AG20443 (cell line): ENCODE measurements around the gene SLC44A5.
"Not testable (repeated sequence)": the region's sequence is repeated elsewhere in the genome, so short reads cannot be mapped to it uniquely, and the experiment has no call there.

ENCODE experiments used
- DNase-seq: peaks from one replicate; pipeline ENCODE4 v3.0.0; 2012; ENCODE audit warnings: low spot score, mixed read lengths

Gene SLC44A5

GRCh38 chr1:75273110-75273509 lies 337.8 kb downstream of the SLC44A5 start:
- DNase-seq = no peak

GRCh38 chr1:75265792-75266191 lies 345.1 kb downstream of the SLC44A5 start:
- peak; percentile 22 for DNase-seq

- no peak for DNase-seq
Measured at GRCh38 chr1:75264112-75264511, 346.8 kb downstream of the SLC44A5 start.

GRCh38 chr1:75263616-75264015 lies 347.3 kb downstream of the SLC44A5 start:
- DNase-seq = not testable (repeated sequence)

GRCh38 chr1:75261946-75262345 lies 349.0 kb downstream of the SLC44A5 start:
- not testable (repeated sequence) for DNase-seq

- no peak for DNase-seq
Measured at GRCh38 chr1:75258351-75258750, 352.6 kb downstream of the SLC44A5 start.

GRCh38 chr1:75257424-75257823 lies 353.5 kb downstream of the SLC44A5 start:
- no peak for DNase-seq

- not testable (repeated sequence) for DNase-seq
Measured at GRCh38 chr1:75250114-75250513, 360.8 kb downstream of the SLC44A5 start.

GRCh38 chr1:75245239-75245638 lies 365.7 kb downstream of the SLC44A5 start:
- DNase-seq = no peak

GRCh38 chr1:75243124-75243523 lies 367.8 kb downstream of the SLC44A5 start:
- DNase-seq = no peak

GRCh38 chr1:75237316-75237715 lies 373.6 kb downstream of the SLC44A5 start:
- no peak for DNase-seq

GRCh38 chr1:75234562-75234961 lies 376.4 kb downstream of the SLC44A5 start:
- DNase-seq = no peak

GRCh38 chr1:75233302-75233929 lies 377.5 kb downstream of the SLC44A5 start:
- peak; percentile 11 for DNase-seq

GRCh38 chr1:75220072-75220471 lies 390.8 kb downstream of the SLC44A5 start:
- DNase-seq = no peak

- DNase-seq = no peak
Measured at GRCh38 chr1:75214017-75214416, 396.9 kb downstream of the SLC44A5 start.

- no peak for DNase-seq
Measured at GRCh38 chr1:75211648-75212047, 399.3 kb downstream of the SLC44A5 start.

GRCh38 chr1:75208862-75209261 lies 402.1 kb downstream of the SLC44A5 start:
- no peak for DNase-seq

- DNase-seq = peak; percentile 48
Measured at GRCh38 chr1:75203415-75204277, 407.3 kb downstream of the SLC44A5 start.

GRCh38 chr1:75202751-75203150 lies 408.2 kb downstream of the SLC44A5 start:
- no peak for DNase-seq

- DNase-seq = no peak
Measured at GRCh38 chr1:75198761-75199160, 412.2 kb downstream of the SLC44A5 start.

GRCh38 chr1:75198163-75198562 lies 412.8 kb downstream of the SLC44A5 start:
- no peak for DNase-seq

GRCh38 chr1:75188892-75189291 lies 422.0 kb downstream of the SLC44A5 start:
- no peak for DNase-seq

GRCh38 chr1:75181214-75181955 lies 429.5 kb downstream of the SLC44A5 start:
- not testable (repeated sequence) for DNase-seq
